Ovary (tissue), 3 donors: Measurements from ENCODE around the gene DDX24.

Experiments used
- CTCF ChIP-seq, 3 donors: fragments of 450-650 bp in 2 of 3; fragments of 200-600 bp in 1 of 3; IDR thresholded peaks; one replicate each; pipeline versions ENCODE4 v1.5.1 to v1.8.0; 2016 to 2022; ENCODE audit warnings: antibody characterized with exemption in 3 of 3, mild to moderate bottlenecking in 1 of 3
- EP300 ChIP-seq: sonication (generic); formaldehyde crosslinking; IDR thresholded peaks from one replicate; pipeline ENCODE4 v1.6.1; 2017; ENCODE audit warnings: antibody characterized with exemption
- donor health status: DM: no; HTN: no; CAD: no.

GRCh38 chr14:94026889-94027469 is 54.0 kb downstream of the DDX24 start:
- TF ChIP-seq CTCF (IDR thresholded peaks at IDR 0.05), result no peak
- TF ChIP-seq EP300, result no peak
